Islet precursor cell (in vitro differentiated cells): ENCODE results near the gene CRTAP.
"Not testable (repeated sequence)": the region's sequence is repeated elsewhere in the genome, so short reads cannot be mapped to it uniquely, and the experiment has no call there.

Experiments
- DNase-seq: peaks from one replicate; pipeline ENCODE4 v3.0.0-alpha.2; 2018

The CRTAP gene

DNA sequence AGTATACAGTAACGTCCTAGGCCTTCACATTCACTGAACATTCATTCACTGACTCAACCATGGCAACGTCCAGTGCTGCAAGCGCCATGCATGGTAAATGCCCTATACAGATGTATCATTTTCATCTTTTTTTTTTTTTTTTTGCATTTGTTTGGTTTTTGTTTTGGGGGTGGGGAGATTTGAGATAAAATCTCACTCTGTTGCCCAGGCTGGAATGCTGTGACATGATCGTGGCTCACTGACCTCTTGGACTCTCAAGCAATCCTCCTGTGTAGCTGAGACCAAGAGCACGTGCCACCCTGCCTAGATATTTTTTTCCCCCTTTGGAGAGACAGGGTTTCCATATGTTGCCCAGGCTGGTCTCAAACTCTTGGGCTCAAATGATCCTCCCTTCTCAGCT is 67.4 kb downstream of the CRTAP start:
- no peak for DNase-seq

- DNase-seq, result not testable (repeated sequence)
These were observed 67.8 kb downstream of the CRTAP start for GRCh38 chr3:33181641-33182040.

GRCh38 chr3:33184863-33185262 is 71.0 kb downstream of the CRTAP start:
- no peak for DNase-seq

DNA sequence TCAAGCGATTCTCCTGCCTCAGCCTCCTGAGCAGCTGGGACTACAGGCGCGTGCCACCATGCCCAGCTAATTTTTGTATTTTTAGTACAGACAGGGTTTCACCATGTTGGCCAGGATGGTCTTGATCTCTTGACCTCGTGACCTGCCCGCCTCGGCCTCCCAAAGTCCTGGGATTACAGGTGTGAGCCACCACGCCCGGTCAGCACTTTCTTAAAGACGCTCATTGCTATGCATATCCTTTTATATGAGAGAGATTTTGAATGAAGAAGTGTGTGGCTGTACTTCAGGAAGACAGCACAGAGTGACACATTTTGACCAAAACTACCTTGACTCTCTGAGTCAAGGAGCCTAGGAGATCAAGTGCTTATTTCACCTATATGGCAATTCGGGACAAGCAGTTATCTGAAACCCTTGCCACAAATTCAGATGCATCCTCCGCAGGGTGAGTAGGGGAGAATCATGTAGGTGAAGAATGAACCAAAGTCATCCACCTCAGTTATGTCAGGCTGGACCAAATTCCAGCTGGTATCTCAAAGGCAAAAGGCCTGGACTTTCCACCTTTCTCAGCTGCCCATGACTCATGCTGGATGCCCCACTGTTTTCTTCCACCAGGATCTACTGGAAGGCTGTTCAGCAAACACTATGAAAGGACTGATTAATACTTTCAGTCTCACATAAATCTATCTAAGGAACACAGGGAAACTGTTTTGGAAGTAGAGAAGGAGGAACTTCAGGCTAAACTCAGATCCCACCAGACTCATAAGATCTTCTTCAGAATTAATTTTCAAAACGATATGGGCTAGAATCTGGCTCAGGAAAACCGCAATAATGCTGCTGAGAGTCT is 72.9 kb downstream of the CRTAP start:
- DNase-seq, result no peak

GRCh38 chr3:33187368-33187634 is 73.5 kb downstream of the CRTAP start:
- no peak for DNase-seq

DNA sequence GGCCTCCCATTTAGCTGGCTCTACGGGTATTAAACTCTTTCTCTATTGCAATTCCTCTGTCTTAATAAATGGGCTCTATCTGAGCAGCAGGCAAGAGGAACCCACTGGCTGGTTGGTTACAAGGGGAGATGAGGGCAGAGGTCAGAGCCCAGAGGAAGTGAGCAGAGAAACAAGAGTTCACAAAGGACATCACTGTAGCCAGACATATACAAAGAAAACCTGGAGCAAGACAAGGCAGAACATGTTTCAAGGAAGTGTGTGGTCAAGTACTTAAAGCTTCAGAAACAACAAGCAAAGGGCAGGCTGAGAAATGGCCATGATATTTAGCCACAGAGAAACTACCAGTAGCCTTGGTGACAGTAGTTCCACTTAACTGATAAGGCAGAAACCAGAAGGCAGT is 80.5 kb downstream of the CRTAP start:
- DNase-seq, result no peak

- DNase-seq, result no peak
These were observed 82.7 kb downstream of the CRTAP start for GRCh38 chr3:33196538-33196937.
